Adrenal gland (tissue), 5 donors: ENCODE measurements around the gene FREM3.

ENCODE experiments used
- POLR2A ChIP-seq, 2 donors: fragments of 450-650 bp; IDR thresholded peaks; one replicate each; pipeline ENCODE4 v1.6.1; 2017; ENCODE audit warnings: antibody characterized with exemption in 2 of 2, mild to moderate bottlenecking in 2 of 2, moderate library complexity in 1 of 2
- TF ChIP-seq, protein P1 (sequence below), 6 experiments: fragments of 450-650 bp in 4 of 6; fragments of 200-600 bp in 2 of 6; sonication (generic) in 1 of 6; IDR thresholded peaks; 1 replicate in 5 of 6; 2 replicates in 1 of 6; pipeline versions ENCODE4 v1.5.1 to v1.8.0; 2016 to 2021; ENCODE audit warnings: antibody characterized with exemption in 6 of 6, mild to moderate bottlenecking in 2 of 6, moderate library complexity in 1 of 6
- donor health status: DM: no; HTN: no; CAD: no.

DNA sequence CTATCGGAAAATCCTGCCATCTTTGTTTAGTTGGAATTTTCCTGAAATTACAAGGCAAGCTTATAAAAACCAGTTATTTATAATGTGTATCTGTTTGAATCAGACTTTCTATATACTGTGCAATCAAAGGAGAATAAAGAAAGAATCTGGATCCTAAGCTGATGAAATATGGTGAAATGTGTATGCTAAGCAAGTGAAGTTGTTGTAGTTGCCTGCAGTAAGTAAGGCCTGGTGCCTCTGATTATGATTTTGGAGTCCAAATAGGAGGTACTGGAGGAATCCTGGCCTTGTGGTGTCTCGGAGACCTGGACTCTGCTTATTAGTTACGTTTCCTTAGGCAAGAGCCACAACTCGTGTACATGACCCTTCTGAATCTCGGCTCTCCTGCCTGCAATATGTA, 13.1 kb upstream of the FREM3 start:
- TF ChIP-seq, protein P1, sequence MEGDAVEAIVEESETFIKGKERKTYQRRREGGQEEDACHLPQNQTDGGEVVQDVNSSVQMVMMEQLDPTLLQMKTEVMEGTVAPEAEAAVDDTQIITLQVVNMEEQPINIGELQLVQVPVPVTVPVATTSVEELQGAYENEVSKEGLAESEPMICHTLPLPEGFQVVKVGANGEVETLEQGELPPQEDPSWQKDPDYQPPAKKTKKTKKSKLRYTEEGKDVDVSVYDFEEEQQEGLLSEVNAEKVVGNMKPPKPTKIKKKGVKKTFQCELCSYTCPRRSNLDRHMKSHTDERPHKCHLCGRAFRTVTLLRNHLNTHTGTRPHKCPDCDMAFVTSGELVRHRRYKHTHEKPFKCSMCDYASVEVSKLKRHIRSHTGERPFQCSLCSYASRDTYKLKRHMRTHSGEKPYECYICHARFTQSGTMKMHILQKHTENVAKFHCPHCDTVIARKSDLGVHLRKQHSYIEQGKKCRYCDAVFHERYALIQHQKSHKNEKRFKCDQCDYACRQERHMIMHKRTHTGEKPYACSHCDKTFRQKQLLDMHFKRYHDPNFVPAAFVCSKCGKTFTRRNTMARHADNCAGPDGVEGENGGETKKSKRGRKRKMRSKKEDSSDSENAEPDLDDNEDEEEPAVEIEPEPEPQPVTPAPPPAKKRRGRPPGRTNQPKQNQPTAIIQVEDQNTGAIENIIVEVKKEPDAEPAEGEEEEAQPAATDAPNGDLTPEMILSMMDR (IDR thresholded peaks at IDR 0.05): no peak
- TF ChIP-seq POLR2A (IDR thresholded peaks at IDR 0.05): no peak
